Astrocyte (in vitro differentiated cells and primary cell): ENCODE data around the gene AMT. TPM values are rescaled to one million over a fixed set of nuclear protein-coding genes. Genes with fewer than 3 reads are reported as not detected.

Experiments used
- DNase-seq: peaks from one replicate; pipeline ENCODE4 v3.0.0-alpha.2; 2010; ENCODE audit warnings: low read depth
- FAIRE-seq: peaks from 2 replicates; lab custom pipeline; 2011; peaks lifted over from hg19 to GRCh38; lab: Jason Lieb, UNC
- H2AFZ ChIP-seq: 2 replicates; pipeline ENCODE4 v1.6.0; 2012; ENCODE audit warnings: low read depth, low read length, inconsistent platforms
- H3K27ac ChIP-seq: 2 replicates; pipeline ENCODE4 v1.5.1; 2011; ENCODE audit warnings: low read depth, low read length, inconsistent platforms
- H3K27me3 ChIP-seq: 2 replicates; pipeline ENCODE4 v1.6.0; 2011; ENCODE audit warnings: low read length, inconsistent platforms; ENCODE audit not compliant: insufficient read depth
- H3K36me3 ChIP-seq: 2 replicates; pipeline ENCODE4 v1.5.1; 2011; ENCODE audit warnings: low read length, inconsistent platforms; ENCODE audit not compliant: insufficient read depth
- H3K4me1 ChIP-seq: 2 replicates; pipeline ENCODE4 v1.5.1; 2011; ENCODE audit warnings: low read length, inconsistent platforms; ENCODE audit not compliant: insufficient read depth
- H3K4me2 ChIP-seq: 2 replicates; pipeline ENCODE4 v1.6.0; 2012; ENCODE audit warnings: low read length, inconsistent platforms
- H3K4me3 ChIP-seq: 2 replicates; pipeline ENCODE4 v1.5.1; 2011; ENCODE audit warnings: low read depth, mild to moderate bottlenecking, low read length, inconsistent platforms; ENCODE audit not compliant: insufficient read depth
- H3K79me2 ChIP-seq: 2 replicates; pipeline ENCODE4 v1.6.0; 2012; ENCODE audit warnings: mild to moderate bottlenecking, low read length, inconsistent platforms; ENCODE audit not compliant: insufficient read depth
- H3K9ac ChIP-seq: 2 replicates; pipeline ENCODE4 v1.6.0; 2012; ENCODE audit warnings: mild to moderate bottlenecking, low read length, inconsistent platforms
- H3K9me3 ChIP-seq: 2 replicates; pipeline ENCODE4 v1.5.1; 2012; ENCODE audit warnings: low read depth, mild to moderate bottlenecking, low read length, inconsistent platforms; ENCODE audit not compliant: insufficient read depth
- H4K20me1 ChIP-seq: 2 replicates; pipeline ENCODE4 v1.6.0; 2012; ENCODE audit warnings: low read length, inconsistent platforms; ENCODE audit not compliant: insufficient read depth
- H3K27ac Mint-ChIP-seq: one replicate; pipeline ENCODE4 v1.8.0; 2021; ENCODE audit warnings: mild to moderate bottlenecking, mixed read lengths; ENCODE audit not compliant: unreplicated experiment
- H3K27me3 Mint-ChIP-seq: one replicate; pipeline ENCODE4 v1.8.0; 2021; ENCODE audit warnings: low read depth, mixed read lengths; ENCODE audit not compliant: unreplicated experiment
- H3K36me3 Mint-ChIP-seq: one replicate; pipeline ENCODE4 v1.8.0; 2021; ENCODE audit warnings: low read depth, mixed read lengths; ENCODE audit not compliant: unreplicated experiment
- H3K4me1 Mint-ChIP-seq: one replicate; pipeline ENCODE4 v1.8.0; 2021; ENCODE audit warnings: low read depth, mixed read lengths; ENCODE audit not compliant: unreplicated experiment
- H3K4me3 Mint-ChIP-seq: one replicate; pipeline ENCODE4 v1.8.0; 2021; ENCODE audit warnings: mild to moderate bottlenecking, moderate library complexity, mixed read lengths; ENCODE audit not compliant: unreplicated experiment
- H3K9me3 Mint-ChIP-seq: one replicate; pipeline ENCODE4 v1.8.0; 2021; ENCODE audit warnings: mild to moderate bottlenecking, mixed read lengths; ENCODE audit not compliant: unreplicated experiment
- EZH2 ChIP-seq: IDR thresholded peaks from 2 replicates; pipeline ENCODE4 v1.6.1; 2012; ENCODE audit warnings: mild to moderate bottlenecking, low read length, inconsistent platforms; ENCODE audit not compliant: insufficient read depth
- total RNA-seq: library from RNA; stranded (reverse); gene quantifications from 2 replicates; pipeline ENCODE4 v1.2.1, GENCODE V29; 2021
- TF ChIP-seq, protein P1 (sequence below): IDR thresholded peaks from 2 replicates; pipeline ENCODE4 v1.5.1; 2011; ENCODE audit warnings: low read depth, mild to moderate bottlenecking, inconsistent platforms, low read length, moderate library complexity; ENCODE audit not compliant: insufficient read depth

Gene AMT
- total RNA-seq, 1 donor from 2014 or later = 5.2 TPM

DNA sequence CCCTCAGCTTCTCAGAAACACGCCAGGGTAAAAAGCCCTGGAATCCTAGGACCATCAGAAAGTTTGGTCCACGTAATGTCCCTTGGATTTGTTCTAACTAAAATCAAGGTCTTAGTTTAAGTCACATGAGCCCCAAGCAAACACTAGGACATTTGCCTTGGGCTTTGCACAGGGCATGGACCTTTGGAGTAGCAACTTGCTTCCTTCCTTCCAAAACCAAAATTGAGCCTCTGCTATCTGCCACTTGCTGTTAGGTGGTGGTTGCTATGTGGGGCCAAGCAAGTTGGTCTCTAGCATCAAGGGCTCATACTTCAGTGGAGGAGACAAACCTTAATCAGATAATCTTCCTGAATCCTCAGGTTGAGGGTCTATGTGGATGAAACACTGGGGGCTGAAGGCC lies 43.8 kb upstream of the AMT start:
- H3K27me3 Mint-ChIP-seq = no peaks in the 10 kb centered on the region
- Histone ChIP-seq H3K4me3 (no peak overlapping the region), H3K79me2 (peaks cover 2% of the 10 kb centered on the region), H4K20me1 (peaks cover 4% of the 10 kb centered on the region), H3K9ac (no peak overlapping the region), H3K27ac (no peak overlapping the region), H3K4me1 (peaks cover 25% of the 10 kb centered on the region), H3K27me3 (no peaks in the 10 kb centered on the region), H2AFZ (no peak overlapping the region), H3K4me2 (no peak overlapping the region), H3K9me3 (no peaks in the 10 kb centered on the region), H3K36me3 (no peaks in the 10 kb centered on the region)
- no peak overlapping the region for H3K27ac Mint-ChIP-seq
- H3K9me3 Mint-ChIP-seq = no peaks in the 10 kb centered on the region
- no peak overlapping the region for H3K4me3 Mint-ChIP-seq
- no peak for DNase-seq
- no peak for FAIRE-seq
- peaks cover 23% of the 10 kb centered on the region for H3K4me1 Mint-ChIP-seq
- no peaks in the 10 kb centered on the region for H3K36me3 Mint-ChIP-seq
- TF ChIP-seq, protein P1, sequence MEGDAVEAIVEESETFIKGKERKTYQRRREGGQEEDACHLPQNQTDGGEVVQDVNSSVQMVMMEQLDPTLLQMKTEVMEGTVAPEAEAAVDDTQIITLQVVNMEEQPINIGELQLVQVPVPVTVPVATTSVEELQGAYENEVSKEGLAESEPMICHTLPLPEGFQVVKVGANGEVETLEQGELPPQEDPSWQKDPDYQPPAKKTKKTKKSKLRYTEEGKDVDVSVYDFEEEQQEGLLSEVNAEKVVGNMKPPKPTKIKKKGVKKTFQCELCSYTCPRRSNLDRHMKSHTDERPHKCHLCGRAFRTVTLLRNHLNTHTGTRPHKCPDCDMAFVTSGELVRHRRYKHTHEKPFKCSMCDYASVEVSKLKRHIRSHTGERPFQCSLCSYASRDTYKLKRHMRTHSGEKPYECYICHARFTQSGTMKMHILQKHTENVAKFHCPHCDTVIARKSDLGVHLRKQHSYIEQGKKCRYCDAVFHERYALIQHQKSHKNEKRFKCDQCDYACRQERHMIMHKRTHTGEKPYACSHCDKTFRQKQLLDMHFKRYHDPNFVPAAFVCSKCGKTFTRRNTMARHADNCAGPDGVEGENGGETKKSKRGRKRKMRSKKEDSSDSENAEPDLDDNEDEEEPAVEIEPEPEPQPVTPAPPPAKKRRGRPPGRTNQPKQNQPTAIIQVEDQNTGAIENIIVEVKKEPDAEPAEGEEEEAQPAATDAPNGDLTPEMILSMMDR = no peak
- no peak for TF ChIP-seq EZH2

DNA sequence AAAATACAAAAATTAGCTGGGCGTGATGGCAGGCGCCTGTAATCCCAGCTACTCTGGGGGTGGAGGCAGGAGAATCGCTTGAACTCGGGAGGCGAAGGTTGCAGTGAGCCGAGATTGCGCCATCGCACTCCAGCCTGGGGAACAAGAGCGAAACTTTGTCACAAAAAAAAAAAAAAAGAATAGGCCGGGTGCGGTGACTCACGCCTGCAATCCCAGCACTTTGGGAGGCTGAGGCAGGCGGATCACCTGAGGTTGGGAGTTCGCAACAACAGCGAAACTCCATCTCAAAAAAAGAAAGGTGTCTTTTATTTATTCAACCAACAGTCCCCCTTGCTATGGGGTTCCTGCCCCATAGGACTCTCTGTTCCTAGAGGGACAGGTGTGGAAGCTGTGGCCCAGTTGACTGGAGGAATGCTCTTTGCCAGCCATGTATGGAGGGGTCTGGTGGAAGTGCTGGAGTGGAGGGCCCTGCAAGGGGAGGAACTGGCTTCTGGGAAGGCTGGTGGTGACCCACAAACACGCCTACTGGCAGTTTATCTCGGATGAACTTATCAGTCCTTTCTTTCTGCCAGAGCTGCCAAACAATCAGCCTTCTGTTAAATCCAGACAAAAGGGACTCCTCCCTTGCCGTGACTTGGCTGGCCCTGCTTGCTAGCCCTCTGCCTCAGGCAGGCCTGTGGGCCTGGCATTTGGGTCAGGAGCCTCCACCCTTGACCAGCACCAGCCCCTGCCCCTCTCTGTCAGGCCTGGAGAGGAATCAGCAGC lies 43.2 kb upstream of the AMT start:
- no peaks in the 10 kb centered on the region for H3K27me3 Mint-ChIP-seq
- Histone ChIP-seq H2AFZ (no peak overlapping the region), H3K9ac (no peak overlapping the region), H3K4me1 (peaks cover 24% of the 10 kb centered on the region), H3K9me3 (no peaks in the 10 kb centered on the region), H3K36me3 (no peaks in the 10 kb centered on the region), H3K4me2 (no peak overlapping the region), H3K79me2 (no peaks in the 10 kb centered on the region), H3K27me3 (no peaks in the 10 kb centered on the region), H3K27ac (no peak overlapping the region), H3K4me3 (no peak overlapping the region), H4K20me1 (no peaks in the 10 kb centered on the region)
- no peak for TF ChIP-seq EZH2
- TF ChIP-seq, protein P1 = no peak
- H3K4me1 Mint-ChIP-seq = peaks cover 23% of the 10 kb centered on the region
- H3K4me3 Mint-ChIP-seq = no peak overlapping the region
- H3K27ac Mint-ChIP-seq = peak overlapping the region; percentile 26
- H3K36me3 Mint-ChIP-seq = no peaks in the 10 kb centered on the region
- DNase-seq = peak; percentile 44
- FAIRE-seq = no peak
- no peaks in the 10 kb centered on the region for H3K9me3 Mint-ChIP-seq

DNA sequence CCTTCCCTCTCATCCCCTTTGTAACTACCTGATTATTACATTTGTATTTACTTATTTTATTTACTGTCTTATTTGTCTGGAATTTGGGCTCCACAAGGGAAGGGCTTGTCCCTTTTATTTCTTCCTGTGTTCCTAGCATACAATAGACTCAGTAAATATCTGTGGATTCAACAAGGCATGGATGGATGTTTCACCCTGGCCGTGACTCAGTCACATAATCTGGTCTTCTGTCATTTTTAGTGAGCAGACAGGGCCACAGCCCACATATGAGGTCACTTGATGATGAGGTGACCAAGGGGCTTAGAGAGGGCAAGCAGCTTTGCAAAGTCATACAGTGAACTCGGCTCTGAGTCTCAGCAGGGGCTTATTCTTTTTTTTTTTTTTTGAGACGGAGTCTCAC lies 39.9 kb upstream of the AMT start:
- H3K27me3 ChIP-seq = no peaks in the 10 kb centered on the region
- Mint-ChIP-seq H3K4me3 (peak overlapping the region; percentile 5), H3K27me3 (no peaks in the 10 kb centered on the region), H3K9me3 (no peaks in the 10 kb centered on the region), H3K4me1 (peaks cover 20% of the 10 kb centered on the region), H3K27ac (peak overlapping the region; percentile 96), H3K36me3 (no peaks in the 10 kb centered on the region)
- no peak overlapping the region for H3K4me3 ChIP-seq
- H3K9me3 ChIP-seq = no peaks in the 10 kb centered on the region
- peak overlapping the region; percentile 37 for H2AFZ ChIP-seq
- no peaks in the 10 kb centered on the region for H4K20me1 ChIP-seq
- H3K9ac ChIP-seq = peak overlapping the region; percentile 6
- peak; percentile 62 for DNase-seq
- TF ChIP-seq, protein P1 = no peak
- no peak for TF ChIP-seq EZH2
- peak overlapping the region; percentile 23 for H3K4me2 ChIP-seq
- no peak for FAIRE-seq
- H3K4me1 ChIP-seq = peaks cover 13% of the 10 kb centered on the region
- no peaks in the 10 kb centered on the region for H3K79me2 ChIP-seq
- no peaks in the 10 kb centered on the region for H3K36me3 ChIP-seq
- H3K27ac ChIP-seq = peak overlapping the region; percentile 13
